DOHH2 (cell line): ENCODE measurements around the gene MIAT.

Experiments used
- H3F3A ChIP-seq: fragments of 200-600 bp; sonication (generic), shearing (Covaris generic); 2 replicates; pipeline ENCODE4 v1.6.0; 2016; ENCODE audit warnings: antibody characterized with exemption, mild to moderate bottlenecking; ENCODE audit not compliant: control insufficient read depth, insufficient read depth
- H3K27ac ChIP-seq: fragments of 200-600 bp; sonication (generic); 2 replicates; pipeline ENCODE4 v1.5.1; 2014; ENCODE audit warnings: low read depth, mild to moderate bottlenecking, low read length, moderate library complexity
- H3K27me3 ChIP-seq: fragments of 200-600 bp; sonication (generic); 2 replicates; pipeline ENCODE4 v1.6.1; 2014; ENCODE audit warnings: mild to moderate bottlenecking, low read length, mixed read lengths; ENCODE audit not compliant: control insufficient read depth
- H3K36me3 ChIP-seq: fragments of 200-600 bp; sonication (generic); 2 replicates; pipeline ENCODE4 v1.6.1; 2014; ENCODE audit warnings: mild to moderate bottlenecking, low read length, moderate library complexity, mixed read lengths; ENCODE audit not compliant: control insufficient read depth
- H3K4me1 ChIP-seq: fragments of 200-600 bp; sonication (generic); 2 replicates; pipeline ENCODE4 v1.6.1; 2014; ENCODE audit warnings: mild to moderate bottlenecking, low read length, mixed read lengths; ENCODE audit not compliant: control insufficient read depth
- H3K4me2 ChIP-seq: fragments of 200-600 bp; sonication (generic); 2 replicates; pipeline ENCODE4 v1.6.0; 2014; ENCODE audit warnings: mild to moderate bottlenecking, low read length, moderate library complexity
- H3K4me3 ChIP-seq: fragments of 200-600 bp; sonication (generic); 2 replicates; pipeline ENCODE4 v1.5.1; 2014; ENCODE audit warnings: mild to moderate bottlenecking, low read length, mixed read lengths
- H3K79me2 ChIP-seq: fragments of 200-600 bp; sonication (generic); 2 replicates; pipeline ENCODE4 v1.6.1; 2014; ENCODE audit warnings: mild to moderate bottlenecking, low read length, mixed read lengths; ENCODE audit not compliant: control insufficient read depth
- H3K9me2 ChIP-seq: fragments of 200-600 bp; sonication (generic); replicated peaks from 2 replicates; pipeline ENCODE4 v1.6.1; 2014; ENCODE audit warnings: mild to moderate bottlenecking, low read length, mixed read lengths; ENCODE audit not compliant: control insufficient read depth
- H3K9me3 ChIP-seq: fragments of 200-600 bp; sonication (generic); 2 replicates; pipeline ENCODE4 v1.6.1; 2014; ENCODE audit warnings: antibody characterized with exemption, low read length, mixed read lengths; ENCODE audit not compliant: control insufficient read depth, insufficient read depth
- H4K20me1 ChIP-seq: fragments of 200-600 bp; sonication (generic); 2 replicates; pipeline ENCODE4 v1.6.0; 2014; ENCODE audit warnings: low read depth, mild to moderate bottlenecking, antibody characterized with exemption, low read length, moderate library complexity; ENCODE audit not compliant: control insufficient read depth, insufficient read depth
- CTCF ChIP-seq: fragments of 200-600 bp; sonication (generic); IDR thresholded peaks from one replicate; pipeline ENCODE4 v1.5.1; 2014; ENCODE audit warnings: antibody characterized with exemption, mild to moderate bottlenecking, low read depth, low read length; ENCODE audit not compliant: poor library complexity, severe bottlenecking
- EZH2phosphoT487 ChIP-seq: fragments of 200-600 bp; sonication (generic); IDR thresholded peaks from 2 replicates; pipeline ENCODE4 v1.6.1; 2017; ENCODE audit warnings: borderline replicate concordance, mild to moderate bottlenecking, antibody characterized with exemption, low read length, moderate library complexity, mixed read lengths

Gene MIAT

DNA sequence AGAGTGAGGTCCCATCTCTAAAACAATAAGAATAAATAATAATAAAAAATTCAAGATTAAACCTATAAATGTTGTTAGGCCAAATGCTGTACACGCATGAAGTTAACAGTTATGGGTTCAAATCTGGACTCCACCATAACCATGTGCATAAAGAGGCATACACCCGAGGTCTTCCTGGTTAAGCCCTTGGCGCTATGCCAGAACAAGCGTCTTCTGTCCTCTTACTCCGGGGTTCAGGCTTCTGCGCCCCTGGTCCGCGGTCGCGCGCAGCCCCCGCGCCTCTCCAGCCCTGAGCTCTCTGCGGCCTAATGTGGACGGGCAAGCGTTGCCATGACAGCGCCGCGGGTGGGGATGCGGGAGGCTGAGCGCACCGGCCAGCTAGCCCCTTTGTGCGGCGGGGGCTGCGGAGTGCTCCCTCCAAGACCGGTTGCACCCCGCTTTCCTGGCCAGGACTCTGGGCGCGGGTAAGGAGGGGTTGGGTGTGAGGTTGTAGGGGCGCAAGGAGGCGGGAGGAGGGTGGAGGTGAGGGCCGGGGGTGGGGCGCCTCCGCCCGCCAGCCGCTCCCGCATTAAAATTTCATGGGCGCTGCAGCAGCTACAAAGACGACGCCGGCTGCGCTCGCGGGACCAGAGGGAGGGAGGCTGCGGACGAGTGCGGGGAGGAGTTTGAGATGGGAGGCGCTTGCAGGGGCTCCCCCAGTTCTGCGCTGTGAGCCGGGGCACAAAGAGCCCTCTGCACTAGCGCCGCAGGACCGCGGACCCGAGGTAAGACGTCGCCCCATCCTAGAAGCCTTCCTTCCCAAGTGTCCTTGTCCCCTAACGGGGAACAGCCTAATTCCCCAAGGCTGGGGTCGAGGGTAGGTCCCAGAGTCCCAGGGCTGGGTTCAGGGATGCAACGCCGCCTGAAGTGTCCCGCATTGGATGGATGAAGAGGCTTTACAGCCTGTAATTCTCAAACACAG is at the start of gene MIAT:
Gene MIAT (plus strand): TSS at position 698 of the 961 bp plus-strand sequence.
- Histone ChIP-seq H3K4me2 (peak within 1 kb of the TSS; percentile 96), H4K20me1 (no peaks in the 10 kb centered on the region), H3F3A (peaks cover 16% of the 10 kb centered on the region), H3K4me3 (peak within 1 kb of the TSS; percentile 73), H3K4me1 (peaks cover 45% of the 10 kb centered on the region), H3K9me2 (no peaks in the 10 kb centered on the region), H3K27ac (no peak within 1 kb of the TSS), H3K36me3 (no peaks in the 10 kb centered on the region), H3K79me2 (no peaks in the 10 kb centered on the region), H3K9me3 (no peaks in the 10 kb centered on the region), H3K27me3 (peaks cover 22% of the 10 kb centered on the region)
- TF ChIP-seq CTCF (no peak), EZH2phosphoT487 (peak; percentile 64; the same call in 1 of the 2 replicates)

GRCh38 chr22:26608129-26608528 is 49.3 kb upstream of the MIAT start:
- no peak overlapping the region for H3K27ac ChIP-seq
- no peaks in the 10 kb centered on the region for H3K36me3 ChIP-seq
- H3K4me3 ChIP-seq = no peak overlapping the region
- H3K4me2 ChIP-seq = no peak overlapping the region
- H3K4me1 ChIP-seq = peaks cover 11% of the 10 kb centered on the region
- no peak for TF ChIP-seq EZH2phosphoT487
- no peak for TF ChIP-seq CTCF
- no peaks in the 10 kb centered on the region for H3K9me3 ChIP-seq
- no peaks in the 10 kb centered on the region for H4K20me1 ChIP-seq
- H3K9me2 ChIP-seq = no peaks in the 10 kb centered on the region
- no peaks in the 10 kb centered on the region for H3K79me2 ChIP-seq
- H3K27me3 ChIP-seq = peaks cover 16% of the 10 kb centered on the region
- no peaks in the 10 kb centered on the region; the same call in 1 of the 2 replicates for H3F3A ChIP-seq

DNA sequence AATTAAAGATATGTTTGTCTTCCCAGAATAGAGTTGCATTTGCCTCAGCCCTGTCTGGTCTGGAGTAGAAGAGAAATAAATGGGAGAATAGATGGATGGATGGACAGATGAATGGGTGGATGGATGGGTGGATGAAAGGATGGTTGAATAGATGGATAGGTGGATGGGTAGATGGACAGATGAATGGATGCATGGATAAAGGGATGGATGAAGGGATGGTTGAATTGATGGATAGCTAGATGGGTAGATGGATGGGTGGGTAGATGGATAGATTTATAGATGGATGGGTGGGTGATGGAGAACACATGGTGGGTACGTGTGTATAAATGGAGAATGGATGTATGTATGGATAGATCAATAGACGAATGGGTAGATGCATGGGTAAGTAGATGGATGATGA is 48.1 kb upstream of the MIAT start:
- H3K9me2 ChIP-seq = no peaks in the 10 kb centered on the region

More for the DNA sequence above, 48.1 kb upstream of the MIAT start:
- no peaks in the 10 kb centered on the region for H3K79me2 ChIP-seq
- H3K4me2 ChIP-seq = no peak overlapping the region
- peaks cover 11% of the 10 kb centered on the region for H3K4me1 ChIP-seq
- no peaks in the 10 kb centered on the region for H3F3A ChIP-seq
- peaks cover 19% of the 10 kb centered on the region for H3K27me3 ChIP-seq
- no peaks in the 10 kb centered on the region for H3K9me3 ChIP-seq
- no peak overlapping the region for H3K4me3 ChIP-seq
- no peaks in the 10 kb centered on the region for H3K36me3 ChIP-seq
- H3K27ac ChIP-seq = no peak overlapping the region
- H4K20me1 ChIP-seq = no peaks in the 10 kb centered on the region
- TF ChIP-seq CTCF = no peak
- no peak for TF ChIP-seq EZH2phosphoT487
